Measurements from ENCODE around the gene RHBDL2.

- TF ChIP-seq, protein P1, sequence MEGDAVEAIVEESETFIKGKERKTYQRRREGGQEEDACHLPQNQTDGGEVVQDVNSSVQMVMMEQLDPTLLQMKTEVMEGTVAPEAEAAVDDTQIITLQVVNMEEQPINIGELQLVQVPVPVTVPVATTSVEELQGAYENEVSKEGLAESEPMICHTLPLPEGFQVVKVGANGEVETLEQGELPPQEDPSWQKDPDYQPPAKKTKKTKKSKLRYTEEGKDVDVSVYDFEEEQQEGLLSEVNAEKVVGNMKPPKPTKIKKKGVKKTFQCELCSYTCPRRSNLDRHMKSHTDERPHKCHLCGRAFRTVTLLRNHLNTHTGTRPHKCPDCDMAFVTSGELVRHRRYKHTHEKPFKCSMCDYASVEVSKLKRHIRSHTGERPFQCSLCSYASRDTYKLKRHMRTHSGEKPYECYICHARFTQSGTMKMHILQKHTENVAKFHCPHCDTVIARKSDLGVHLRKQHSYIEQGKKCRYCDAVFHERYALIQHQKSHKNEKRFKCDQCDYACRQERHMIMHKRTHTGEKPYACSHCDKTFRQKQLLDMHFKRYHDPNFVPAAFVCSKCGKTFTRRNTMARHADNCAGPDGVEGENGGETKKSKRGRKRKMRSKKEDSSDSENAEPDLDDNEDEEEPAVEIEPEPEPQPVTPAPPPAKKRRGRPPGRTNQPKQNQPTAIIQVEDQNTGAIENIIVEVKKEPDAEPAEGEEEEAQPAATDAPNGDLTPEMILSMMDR (IDR thresholded peaks at IDR 0.05) = no peak
- no peak for TF ChIP-seq TCF7L2 (IDR thresholded peaks at IDR 0.05; ENCODE audit: low read depth, low read length)
These were observed 12.2 kb downstream of the RHBDL2 start for GRCh38 chr1:38929476-38929875.
